HG03571 (cell line): ENCODE results near the gene TUBA4B.

Experiments used
- ATAC-seq: cut with Tn5 transposase; IDR thresholded peaks from one replicate; pipeline ENCODE4 v1.9.1; 2021; ENCODE audit not compliant: unreplicated experiment

Gene TUBA4B

GRCh38 chr2:219252900-219253752, at the start of gene TUBA4B:
TUBA4B (plus strand) TSS chr2:219253243; CDS start chr2:219253408, 165 bp downstream.
- peak; percentile 5 for ATAC-seq

GRCh38 chr2:219204425-219205164, 48.4 kb upstream of the TUBA4B start:
- ATAC-seq: no peak

DNA sequence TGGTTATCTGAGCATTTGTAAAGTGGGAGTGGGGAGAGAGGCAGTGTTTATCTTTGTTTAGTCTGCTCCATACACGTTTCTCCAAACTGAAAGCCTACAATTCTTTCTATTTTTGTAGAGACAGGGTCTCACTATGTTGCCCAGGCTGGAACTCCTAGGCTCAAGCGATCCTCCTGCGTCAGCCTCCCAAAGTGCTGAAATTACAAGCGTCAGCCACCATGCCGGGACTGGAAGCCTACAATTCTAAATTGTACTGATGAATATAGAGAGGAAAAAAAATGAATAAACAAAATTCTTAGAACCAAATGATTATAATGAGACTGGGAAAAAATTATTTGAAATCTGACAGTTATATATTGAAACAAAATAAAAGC, 47.9 kb upstream of the TUBA4B start:
- ATAC-seq: no peak

GRCh38 chr2:219205981-219206327, 47.1 kb upstream of the TUBA4B start:
- no peak for ATAC-seq

- ATAC-seq: peak; percentile 97
Observed at GRCh38 chr2:219206328-219207133, 46.5 kb upstream of the TUBA4B start, which contains the start of gene ZFAND2B. ZFAND2B (plus strand) TSS chr2:219206782; CDS start chr2:219206988, 206 bp downstream.

- ATAC-seq: no peak
Observed at GRCh38 chr2:219207134-219207883, 45.7 kb upstream of the TUBA4B start.

GRCh38 chr2:219207884-219208740, 44.9 kb upstream of the TUBA4B start:
- no peak for ATAC-seq

- no peak for ATAC-seq
Observed at GRCh38 chr2:219209236-219210195, 43.5 kb upstream of the TUBA4B start.

DNA sequence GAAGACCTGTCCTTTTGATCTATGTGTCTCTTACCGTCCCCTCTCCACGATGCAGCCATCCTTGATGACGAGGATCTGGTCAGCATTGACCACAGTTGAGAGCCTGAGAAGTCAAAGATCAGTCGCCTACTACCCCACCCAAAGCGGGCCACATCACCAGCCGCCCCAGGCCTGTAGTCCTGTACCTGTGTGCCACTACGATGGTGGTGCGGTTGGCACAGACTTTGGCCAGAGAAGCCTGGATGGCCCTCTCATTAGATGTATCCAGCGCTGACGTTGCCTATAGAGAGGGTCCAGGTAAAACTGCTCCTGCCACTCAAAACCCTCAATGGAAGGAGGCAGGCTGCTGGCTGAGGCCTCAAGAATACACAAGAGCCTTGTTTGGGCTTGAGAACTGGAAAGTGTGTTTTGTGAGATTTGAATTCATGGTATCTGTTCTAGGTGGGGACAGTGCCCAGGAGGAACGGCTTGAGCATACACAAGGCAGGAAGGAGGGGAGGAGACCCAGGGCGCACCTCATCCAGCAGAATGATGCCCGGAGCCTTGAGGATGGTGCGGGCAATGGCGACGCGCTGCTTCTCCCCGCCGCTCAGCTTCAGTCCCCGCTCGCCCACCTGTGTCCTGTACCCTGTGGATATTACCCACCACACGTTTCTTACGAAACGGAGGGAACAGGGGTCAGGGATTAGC, 42.7 kb upstream of the TUBA4B start:
- no peak for ATAC-seq

- no peak for ATAC-seq
Observed at GRCh38 chr2:219210886-219211362, 42.1 kb upstream of the TUBA4B start.

DNA sequence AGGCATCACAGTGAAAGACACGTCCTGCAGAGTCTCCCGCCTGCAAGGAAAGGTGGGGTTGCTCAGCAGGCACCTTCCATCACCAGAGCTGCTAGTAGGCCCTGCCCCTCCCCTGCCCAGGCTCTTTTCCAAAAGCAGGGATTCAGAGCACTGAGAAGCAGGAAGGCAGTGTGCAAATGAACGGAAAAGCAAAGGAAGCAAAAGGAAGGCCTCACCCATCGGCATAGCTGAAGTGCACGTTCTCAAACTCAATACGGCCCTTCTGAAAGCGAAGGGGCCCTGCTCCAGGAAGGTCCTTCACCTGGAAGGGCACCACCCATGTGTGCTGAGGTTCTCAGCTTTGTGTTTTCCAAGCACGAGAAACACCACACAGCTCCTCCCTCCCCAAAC, 40.0 kb upstream of the TUBA4B start:
- no peak for ATAC-seq

DNA sequence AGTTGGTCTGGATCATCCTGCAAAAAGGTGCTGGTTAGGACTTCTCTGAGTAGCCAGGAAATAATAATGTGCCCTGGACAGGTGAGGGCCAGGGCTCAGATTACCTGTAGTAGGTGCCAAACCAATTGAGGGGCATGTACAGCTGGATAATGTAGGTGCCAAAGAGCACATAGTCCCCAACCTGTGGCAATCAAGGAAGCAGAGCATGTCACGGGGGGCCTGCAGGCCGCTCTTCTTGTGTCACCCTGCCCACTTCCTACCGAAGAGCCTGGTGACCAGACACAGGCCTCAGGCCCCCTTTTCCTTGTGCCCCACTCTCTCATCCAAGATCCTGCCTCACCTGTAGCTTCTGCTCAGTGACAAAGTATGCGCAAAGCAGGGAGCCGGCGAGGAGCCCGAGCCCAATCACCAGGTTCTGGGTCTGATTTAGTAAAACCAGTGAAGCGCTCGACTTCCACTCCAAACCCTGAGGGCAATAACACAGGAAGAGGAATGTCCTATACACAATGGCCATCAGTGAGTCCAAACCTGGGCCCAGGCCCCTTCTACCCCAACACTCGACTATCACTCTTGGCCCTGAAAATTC, 39.5 kb upstream of the TUBA4B start:
- ATAC-seq: no peak

GRCh38 chr2:219214141-219214540, 38.9 kb upstream of the TUBA4B start:
- no peak for ATAC-seq

GRCh38 chr2:219214786-219215185, 38.3 kb upstream of the TUBA4B start:
- no peak for ATAC-seq

GRCh38 chr2:219215871-219216534, 37.0 kb upstream of the TUBA4B start:
- ATAC-seq: no peak

DNA sequence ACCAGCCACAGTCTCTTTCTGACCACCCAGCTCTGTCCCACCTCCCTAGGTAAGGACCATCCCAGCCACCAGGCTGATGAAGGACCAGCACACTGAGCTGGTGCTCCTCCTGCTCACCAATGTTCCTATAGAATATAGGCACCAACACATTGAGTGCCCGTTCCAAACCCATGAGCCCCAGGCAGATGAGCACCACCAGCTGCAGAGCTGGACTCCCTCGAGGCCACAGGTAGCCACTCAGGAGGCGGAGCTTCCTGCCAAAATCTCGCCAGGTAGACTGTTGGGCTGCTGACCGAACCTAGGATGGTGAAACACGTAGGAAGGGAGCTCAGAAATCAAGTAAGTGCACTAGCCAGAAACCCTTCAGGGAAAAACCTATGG, 36.5 kb upstream of the TUBA4B start:
- ATAC-seq: no peak

DNA sequence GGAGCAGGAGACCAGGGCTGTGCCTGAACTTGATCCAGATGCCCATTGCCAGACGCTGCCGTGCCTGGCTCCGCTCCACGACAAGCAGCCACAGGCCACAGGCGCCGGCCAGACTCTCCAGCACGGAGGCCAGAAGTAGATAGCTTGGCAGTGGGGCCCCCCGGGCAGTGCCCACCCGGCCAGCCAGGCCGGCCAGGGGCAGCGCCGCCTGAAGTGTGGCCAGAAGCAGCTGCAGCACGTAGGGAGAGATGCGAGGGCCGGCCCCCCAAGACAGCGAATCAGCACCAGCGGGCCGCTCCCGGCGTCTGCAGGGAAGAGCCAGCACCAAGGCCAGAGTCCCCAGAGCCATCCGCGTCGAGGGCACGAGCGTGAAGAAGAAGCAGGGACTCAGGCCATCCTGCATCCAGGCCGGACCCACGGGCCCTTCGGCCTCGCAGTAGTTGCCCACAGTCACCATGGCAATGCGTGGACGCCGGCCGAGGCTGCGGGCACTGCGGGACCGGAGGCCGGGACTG, 34.8 kb upstream of the TUBA4B start:
- ATAC-seq: peak; percentile 17
